GM18517 (cell line): ENCODE data around the gene MTG1.

ENCODE experiments used
- ATAC-seq: cut with Tn5 transposase; IDR thresholded peaks from one replicate; pipeline ENCODE4 v1.9.1; 2021; ENCODE audit warnings: mild to moderate bottlenecking, moderate library complexity; ENCODE audit not compliant: unreplicated experiment

Gene MTG1

DNA sequence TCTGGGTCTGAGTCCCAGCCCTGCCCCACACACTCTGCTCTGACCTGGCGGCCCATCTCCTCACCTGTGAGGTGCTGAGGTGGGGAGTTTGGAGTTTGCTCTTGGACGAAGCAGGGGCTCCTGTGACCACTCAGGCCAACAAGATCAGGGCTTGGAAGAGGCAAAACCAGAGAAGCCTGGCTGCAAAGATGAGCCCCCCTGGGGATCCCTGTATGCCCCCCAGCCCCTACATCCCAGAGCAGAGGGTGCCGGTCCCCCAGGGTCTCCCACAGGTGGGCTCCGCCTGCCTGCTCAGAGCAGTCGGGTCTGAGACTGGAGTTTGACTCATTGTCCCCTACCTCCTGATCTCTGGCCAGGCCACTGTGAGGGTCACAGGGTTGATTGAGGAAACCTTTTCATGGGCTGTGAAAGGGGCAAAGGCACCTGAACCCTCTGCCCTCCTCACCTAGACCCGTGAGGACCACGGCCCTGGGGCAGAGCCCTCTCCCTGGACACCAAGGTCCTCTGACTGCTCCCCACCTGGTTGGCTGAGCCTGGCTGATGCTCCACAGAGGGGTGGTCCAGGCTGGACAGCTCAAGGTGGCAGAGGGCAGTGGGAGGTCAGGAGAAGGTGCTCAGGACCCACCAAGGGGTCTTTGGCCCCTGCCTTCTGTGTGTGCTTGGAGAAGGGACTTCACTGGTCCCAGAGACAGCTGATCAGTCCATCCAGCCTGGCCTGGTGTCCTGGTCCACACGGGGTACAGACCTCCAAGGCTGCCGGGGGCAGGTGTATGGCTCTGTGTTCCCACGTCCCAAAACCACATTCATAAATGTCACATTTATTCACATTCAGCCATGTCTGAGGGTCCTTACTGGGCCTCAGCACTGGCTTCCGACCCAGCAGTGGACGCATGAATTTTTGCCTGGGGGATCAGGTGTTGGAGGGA is 50.6 kb downstream of the MTG1 start:
- ATAC-seq, result no peak

DNA sequence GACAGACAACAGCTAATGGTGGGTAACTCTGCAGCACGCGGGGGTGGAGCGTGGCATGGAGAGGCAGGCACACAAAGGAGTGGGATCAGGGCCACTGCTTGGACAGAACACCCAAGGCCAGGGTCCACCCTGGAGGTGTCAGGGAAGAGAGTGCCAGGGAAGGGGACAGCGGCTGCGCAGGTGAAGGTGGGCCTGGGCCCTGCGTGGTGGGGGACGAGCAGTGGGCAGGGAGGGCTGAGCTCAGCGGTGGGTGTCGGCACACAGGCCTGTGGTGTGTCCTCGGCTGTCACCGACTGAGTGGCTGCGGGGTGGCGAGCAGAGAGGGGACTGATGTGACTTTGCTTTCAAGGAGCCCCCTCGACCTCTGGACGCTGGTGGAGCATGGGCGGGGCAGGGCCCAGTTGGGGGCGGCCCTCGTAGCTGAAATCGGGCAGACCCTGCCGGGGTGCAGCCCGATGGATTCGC is 51.3 kb downstream of the MTG1 start:
- ATAC-seq, result no peak

DNA sequence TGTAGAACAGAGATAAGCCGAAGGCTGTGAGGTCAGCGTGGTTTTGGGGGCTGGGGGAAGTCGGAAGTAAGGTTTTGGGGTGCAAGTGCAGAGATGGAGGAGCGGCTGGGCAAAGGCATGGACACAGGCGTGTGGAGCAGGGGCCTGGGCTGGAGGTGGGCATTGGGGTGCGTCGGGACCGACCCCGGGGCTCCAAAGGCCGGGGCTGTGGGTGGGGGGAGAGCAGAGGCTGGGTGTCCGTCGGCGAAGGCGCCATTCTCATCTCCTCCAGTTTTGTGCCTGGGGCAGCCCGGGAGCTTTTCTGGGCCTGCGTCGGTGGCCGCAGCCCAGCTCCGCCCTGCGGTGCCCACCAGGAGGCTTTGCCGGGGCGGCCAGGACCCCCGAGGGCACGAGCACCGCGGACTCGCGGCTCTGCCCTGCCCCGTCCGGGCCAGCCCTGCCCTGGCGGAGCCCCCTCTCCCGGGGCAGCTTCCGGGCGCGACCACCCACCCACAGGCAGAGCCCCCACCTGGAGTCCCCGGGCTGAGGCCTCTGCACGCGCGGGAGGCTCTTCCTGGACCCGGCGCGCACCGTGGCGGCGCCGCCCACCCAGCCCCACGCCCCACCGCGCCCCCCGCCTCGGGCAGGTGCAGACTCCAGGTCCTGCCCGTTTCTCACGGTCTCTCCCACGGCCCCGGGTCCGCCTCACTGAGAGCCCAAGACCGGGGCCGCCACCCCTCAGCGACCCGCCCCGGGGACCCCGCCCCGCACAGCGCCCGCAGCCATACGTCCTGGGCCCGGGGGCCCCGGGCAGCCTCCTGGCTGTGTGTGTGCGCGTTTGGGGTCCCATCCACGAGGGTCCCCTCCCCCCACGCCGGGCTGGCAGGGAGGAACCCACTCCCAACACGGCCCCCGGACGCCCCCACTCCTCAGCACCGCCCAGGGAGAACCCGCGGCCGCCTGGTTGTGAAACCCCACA is 52.1 kb downstream of the MTG1 start:
- ATAC-seq, result no peak

DNA sequence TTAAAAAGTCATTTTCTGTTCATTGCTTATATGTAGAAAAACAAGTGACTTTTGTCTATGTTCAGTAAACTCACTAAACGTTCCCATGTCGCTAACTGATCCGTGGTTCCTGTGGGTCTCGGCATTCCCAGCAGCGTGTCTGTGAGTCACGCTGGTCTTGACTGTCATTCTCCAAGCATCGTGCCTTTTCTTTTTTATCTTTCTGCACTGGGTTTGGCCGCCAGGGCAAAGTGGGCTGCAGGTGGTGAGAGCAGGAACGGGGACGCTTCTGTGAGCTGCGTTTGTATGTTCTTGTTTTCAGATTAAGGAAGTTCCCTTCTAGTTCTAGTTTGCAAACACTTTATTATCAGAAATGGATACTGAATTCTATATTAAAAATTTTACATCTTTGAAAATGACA is 53.0 kb downstream of the MTG1 start:
- no peak for ATAC-seq

DNA sequence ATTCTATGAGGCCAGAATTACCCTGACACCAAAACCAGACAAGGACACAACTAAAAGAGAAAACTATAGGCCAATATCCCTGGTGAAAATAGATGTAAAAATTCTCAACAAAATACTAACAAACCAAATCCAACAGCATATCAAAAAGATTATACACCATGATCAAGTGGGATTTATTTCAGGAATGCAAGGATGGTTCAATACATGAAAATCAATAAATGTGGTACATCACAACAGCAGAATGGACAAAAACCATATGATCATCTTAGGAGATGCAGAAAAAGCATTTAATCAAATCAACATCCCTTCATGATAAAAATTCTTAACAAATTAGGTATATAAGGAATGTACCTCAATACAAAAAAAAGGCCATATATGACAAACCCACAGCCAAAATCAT is 54.2 kb downstream of the MTG1 start:
- no peak for ATAC-seq

DNA sequence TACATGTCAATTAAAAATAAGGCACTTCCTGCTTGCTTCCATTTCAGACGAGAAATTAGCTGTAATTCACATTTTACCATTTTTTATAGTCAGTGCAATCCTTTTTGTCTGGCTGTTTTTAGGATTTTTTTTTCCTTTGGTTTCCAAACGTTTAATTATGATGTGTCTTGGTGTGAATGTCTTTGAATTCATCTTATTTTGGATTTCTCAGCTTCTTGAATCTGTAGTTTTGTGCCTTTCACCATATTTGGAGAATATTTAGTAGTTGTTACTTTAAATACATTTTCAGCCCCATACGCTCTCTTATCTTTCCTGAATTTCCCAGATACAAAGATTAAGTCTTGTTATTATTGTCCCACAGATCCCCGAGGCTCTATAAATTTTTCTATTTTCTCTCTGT is 57.4 kb downstream of the MTG1 start:
- no peak for ATAC-seq

DNA sequence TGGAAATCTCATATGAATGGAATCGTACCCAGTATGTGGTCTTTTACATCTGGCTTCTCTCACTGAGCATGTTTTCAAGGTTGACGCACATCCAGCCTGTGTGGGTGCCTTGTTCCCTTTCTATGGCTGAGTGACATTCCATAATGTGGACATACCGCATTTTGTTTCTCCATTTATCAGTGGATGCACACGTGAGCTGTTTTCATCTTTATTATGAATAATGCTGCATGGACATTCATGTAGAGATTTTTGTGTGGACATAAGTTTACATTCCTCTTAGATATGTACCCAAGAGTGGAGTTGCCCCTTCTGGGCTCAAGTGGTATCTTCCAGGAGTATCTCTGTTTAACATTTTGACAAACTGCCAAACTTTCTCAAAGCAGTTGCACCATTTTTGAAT is 58.5 kb downstream of the MTG1 start:
- no peak for ATAC-seq

DNA sequence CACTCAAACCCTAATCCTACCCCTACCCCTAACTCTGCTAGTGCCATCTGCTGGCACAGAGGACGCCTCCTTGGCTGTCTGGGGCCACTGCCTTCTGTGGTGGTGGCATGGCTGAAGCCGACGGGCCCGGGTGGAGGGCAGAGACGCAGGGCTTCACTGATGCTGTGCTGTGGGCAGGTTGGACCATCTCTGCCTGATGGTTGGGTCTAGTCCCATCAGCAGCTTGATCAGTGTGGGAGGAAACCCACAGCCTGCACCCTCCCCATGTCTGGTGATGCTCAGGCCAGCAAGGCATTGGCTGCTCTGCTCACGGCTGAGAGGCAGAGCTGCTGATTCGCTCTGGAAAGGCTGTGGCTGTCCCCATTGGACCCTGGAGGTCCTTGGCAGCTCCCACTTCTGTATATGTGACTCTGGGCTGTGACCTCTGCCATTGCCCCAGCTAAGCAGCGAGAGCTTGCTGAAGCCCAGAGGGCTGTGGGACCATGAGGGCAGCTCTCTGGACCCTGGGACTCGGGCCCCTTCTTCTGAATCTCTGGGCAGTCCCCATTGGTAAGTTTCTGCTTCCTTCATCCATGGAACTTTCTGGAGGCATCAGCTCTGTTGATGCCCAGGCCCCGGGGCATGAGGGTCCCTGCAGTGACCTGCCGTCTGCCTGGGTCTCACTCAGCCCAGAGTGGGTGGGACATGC is 59.7 kb downstream of the MTG1 start, which contains the start of gene SCART1:
Gene SCART1 (plus strand): TSS at position 430 of the 688 bp plus-strand sequence. CDS start 53 bp downstream, at position 483.
- no peak for ATAC-seq

DNA sequence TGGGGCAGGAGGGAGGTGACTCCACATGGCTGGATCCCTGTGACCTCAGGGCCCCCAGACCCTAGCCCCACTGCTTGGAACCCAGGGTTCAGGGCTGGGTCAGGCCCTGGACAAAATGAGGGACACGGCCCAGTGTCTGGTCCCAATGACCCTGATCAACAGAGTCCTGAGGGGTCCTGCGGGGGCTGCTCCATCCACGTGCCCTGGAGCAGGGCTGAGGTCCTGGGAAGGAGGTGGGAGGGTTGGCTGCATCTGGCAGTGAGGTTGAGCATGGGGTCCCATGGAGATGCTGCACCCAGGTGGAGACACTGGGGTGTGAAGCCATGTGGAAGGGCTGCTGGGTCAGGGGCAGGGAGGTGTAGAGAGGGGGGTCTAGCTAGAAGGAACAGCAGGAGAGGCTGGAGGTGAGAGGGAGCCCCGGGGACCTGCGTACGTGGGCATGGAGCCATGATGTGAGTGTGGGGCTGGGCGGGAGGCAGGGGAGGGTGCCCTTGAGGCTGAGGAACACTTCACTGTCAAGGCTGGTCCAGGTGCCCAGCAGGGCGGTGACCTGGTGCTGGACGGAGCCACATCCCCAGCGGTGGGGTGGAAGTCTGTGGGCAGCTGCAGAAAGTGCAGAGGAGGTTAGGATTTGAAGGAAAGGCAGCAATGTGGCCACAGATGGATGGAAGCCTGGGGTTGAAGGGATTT is 60.4 kb downstream of the MTG1 start:
- no peak for ATAC-seq

DNA sequence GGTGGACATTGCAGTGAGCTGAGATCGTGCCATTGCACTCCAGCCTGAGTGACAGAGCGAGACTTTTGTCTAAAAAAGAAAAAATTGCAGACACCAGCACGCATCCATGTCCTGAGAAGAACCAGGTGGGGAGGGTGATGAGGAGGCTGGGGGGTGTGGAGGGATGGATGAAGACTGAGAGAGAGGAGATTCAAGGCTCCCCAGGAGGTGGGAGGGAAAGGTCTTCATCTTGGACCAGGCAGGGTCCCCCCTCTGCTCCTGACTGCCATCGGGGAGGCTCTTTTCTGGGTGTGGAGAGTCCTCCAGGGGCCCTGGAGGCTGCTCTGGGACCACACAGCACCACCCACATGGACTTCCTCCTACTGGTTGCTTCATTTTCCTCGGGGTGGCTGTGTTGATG is 61.2 kb downstream of the MTG1 start:
- no peak for ATAC-seq

DNA sequence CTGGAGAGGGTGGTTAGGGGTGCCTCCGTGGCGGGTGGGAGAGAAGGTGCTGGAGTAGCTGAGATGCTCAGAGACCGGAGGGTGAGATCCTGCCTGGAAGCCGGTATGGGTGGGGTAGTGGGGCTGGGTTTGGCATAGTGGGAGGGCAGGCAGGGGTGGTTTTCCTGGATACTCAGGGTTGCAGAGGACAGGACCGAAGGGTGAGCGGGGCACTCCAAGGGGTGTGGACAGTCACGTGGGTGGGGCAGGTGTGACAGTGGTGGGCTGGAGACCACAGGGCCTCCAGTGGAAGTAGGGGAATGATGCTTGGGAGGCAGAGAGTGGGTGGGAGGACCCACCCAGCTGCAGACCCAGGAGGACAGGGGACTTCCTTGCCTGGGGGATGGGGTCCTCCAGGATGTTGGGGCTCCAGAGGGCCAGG is 61.7 kb downstream of the MTG1 start:
- no peak for ATAC-seq

DNA sequence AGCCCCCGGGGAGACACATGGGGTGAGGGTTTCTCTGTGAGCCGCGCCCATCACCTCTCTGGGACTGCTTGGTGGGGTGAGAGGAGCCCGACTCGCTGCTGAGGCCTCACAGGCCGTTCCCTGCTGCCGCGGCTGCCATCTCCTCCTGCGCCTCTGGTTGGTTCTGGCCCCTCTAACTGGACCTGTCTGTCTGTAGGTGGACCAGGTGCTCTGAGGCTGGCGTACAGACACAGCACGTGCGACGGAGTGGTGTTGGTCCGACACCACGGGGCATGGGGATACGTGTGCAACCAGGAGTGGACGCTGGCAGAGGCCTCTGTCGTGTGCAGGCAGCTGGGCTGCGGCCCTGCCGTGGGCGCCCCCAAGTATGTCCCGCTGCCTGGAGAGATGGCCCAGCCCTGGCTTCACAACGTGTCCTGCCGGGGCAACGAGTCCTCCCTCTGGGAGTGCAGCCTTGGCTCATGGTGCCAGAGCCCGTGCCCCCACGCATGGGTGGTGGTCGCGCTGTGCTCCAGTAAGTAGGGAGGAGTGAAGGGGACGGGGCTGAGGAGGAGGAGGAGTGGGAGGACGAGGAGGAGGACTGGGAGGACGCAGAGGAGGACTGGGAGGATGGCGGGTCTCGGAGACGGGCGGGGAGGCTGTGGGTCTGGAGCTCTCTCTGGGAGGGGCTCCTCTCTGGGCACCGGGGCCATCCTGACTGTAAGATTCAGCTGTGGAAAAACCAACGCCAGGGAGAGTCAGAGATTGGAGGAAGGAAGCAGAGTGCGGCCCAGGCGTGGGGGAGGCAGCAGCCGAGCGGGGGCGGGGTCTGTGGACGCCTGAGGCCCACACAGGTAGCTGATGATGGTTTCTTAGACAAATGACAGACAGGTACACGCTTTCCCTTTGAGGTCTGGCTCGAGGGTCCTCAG is 62.3 kb downstream of the MTG1 start:
- ATAC-seq, result no peak

DNA sequence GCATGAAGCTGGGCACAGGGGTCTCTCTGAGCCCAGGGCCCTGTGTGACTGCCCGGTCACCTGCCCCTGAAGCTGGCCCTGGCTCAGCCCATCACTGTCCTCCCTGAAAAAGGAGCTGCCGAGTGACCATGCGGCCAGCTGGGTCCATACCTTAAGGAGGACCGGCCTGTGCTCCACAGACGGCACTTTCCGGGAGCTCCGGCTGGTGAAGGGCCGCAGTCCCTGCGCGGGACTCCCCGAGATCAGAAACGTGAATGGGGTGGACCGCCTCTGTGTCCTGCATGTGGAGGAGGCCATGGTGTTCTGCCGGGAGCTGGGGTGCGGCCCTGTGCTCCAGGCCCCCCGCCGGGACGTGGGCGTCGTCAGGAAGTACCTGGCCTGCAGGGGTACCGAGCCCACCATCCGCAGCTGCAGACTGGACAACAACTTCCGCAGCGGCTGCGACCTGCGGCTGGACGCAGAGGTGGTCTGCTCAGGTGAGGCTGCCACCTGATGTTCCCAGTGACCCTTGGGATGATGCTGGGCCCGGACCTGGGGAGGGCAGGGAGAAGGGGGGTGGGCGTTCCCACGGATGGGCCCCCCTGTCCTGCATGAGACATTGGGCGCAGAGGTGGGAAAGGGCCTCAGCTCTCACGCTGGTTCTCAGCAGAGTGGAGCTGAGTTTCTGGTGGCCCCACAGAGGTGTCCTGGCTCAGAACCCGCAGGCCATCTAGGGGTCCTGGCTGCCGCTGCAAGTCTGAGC is 63.3 kb downstream of the MTG1 start:
- no peak for ATAC-seq

DNA sequence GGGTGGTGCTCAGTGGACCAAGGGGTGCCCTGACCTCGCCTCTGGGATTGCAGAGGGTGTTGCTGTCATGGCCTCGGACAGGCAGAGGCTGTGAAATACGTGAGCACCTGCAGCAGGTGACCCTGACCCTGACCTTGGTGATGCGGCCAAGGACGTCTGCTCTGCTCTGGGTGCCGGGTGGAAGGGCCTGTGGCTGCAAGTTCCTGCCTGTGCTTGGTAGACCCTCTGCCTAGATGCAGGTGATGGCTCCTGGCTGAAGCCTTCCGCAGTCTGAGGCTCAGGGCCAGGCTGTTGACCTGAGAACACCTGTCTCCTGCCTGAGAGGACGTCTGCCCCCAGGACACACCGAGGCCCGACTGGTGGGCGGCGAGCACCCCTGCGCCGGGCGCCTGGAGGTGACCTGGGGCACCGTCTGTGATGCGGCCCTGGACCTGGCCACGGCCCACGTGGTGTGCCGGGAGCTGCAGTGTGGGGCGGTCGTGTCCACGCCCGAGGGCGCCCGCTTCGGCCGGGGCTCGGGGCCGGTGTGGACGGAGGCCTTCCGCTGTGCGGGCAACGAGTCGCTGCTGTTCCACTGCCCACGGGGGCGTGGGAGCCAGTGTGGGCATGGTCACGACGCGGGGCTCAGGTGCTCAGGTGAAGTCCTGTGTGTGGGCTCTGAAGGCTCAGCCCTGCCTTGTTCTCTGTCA is 64.2 kb downstream of the MTG1 start:
- no peak for ATAC-seq

DNA sequence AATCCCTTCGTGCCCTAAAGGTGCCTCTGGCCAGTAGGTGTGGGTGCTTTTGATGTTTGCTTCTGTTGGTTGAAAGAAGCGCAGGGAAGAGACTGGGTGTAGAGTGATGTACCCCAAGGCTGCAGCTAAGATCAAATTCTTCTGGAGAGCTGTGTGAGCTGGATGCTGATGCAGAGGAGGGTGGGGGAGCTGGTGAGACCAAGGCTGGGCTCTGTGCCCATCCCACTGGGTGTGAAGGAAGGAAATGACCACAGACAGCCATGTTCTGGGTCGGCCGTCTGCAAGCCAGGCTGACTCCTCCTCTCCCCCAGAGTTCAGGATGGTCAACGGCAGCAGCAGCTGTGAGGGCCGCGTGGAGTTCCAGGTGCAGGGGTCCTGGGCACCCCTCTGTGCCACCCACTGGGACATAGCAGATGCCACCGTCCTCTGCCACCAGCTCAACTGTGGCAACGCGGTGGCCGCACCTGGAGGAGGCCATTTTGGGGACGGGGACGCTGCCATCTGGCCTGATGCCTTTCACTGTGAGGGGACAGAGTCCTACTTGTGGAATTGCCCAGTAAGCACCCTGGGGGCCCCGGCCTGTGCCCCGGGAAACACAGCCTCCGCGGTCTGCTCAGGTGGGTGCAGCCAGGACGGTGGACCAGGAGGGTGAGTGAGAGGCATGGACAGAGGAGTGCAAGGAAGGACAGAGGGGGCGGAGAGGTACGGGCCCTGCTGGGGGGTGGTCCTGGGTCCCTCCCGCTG is 64.9 kb downstream of the MTG1 start:
- no peak for ATAC-seq

DNA sequence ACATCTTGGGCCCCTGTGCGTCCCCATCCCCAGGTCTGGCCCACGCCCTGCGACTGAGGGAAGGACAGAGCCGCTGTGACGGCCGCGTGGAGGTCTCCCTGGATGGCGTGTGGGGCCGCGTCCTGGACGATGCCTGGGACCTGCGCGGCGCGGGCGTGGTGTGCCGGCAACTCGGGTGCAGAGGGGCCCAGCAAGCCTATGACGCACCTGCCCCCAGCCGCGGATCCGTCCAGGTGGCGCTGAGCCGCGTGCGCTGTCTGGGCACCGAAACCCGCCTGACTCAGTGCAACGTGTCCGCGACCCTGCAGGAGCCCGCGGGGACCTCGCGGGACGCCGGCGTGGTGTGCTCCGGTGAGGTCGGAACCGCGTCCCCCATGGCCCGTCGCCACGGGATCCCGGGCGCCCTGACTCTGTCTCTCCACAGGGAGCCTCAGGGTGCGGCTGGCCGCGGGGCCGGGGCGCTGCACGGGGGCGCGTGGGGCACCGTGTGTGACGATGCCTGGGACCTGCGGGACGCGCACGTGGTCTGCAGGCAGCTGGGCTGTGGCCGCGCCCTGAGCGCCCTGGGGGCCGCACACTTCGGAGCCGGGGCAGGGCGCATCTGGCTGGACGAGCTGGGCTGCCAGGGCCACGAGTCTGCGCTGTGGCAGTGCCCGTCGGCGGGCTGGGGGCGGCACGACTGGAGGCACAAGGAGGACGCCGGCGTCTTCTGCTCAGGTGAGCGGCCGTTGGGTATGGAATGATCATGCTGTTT is 65.7 kb downstream of the MTG1 start:
- no peak for ATAC-seq
